K562 (cell line): Measurements from ENCODE around the gene RAD1. TPM values are rescaled to one million over a fixed set of nuclear protein-coding genes. Genes with fewer than 3 reads are reported as not detected.

Experiments
- ATAC-seq: fragments of 200-7000 bp; cut with Tn5 transposase; 3 replicates; pipeline ENCODE4 v1.9.1; 2020; ENCODE audit warnings: moderate library complexity
- BruUV-seq: library from RNA; stranded (reverse); fragments of 400-500 nt; replicated peaks from 2 replicates; lab custom pipeline; 2021; lab: Mats Ljungman, UMichigan
- CTCF ChIA-PET: fragments of 300-600 bp; formaldehyde crosslinking; extraction: SDS; loops from one replicate; lab custom pipeline; 2021; ENCODE audit warnings: low intra/inter-chr PET ratio; lab: Yijun Ruan, JAX
- POLR2A ChIA-PET: fragments of 300-600, 350-650 bp; sonication (Branson Sonifier 250); formaldehyde crosslinking; extraction: SDS; loops from one replicate; lab custom pipeline; 2021; ENCODE audit warnings: antibody characterized with exemption, inconsistent platforms; lab: Yijun Ruan, JAX
- DNase-seq, 4 experiments: peaks; one replicate each; pipeline versions ENCODE4 v3.0.0 to v3.0.0-alpha.2; 2011 to 2018; ENCODE audit warnings: low spot score in 3 of 4, mixed read lengths in 3 of 4; ENCODE audit errors: extremely low read depth in 1 of 4
- FAIRE-seq: peaks from 2 replicates; lab custom pipeline; 2011; peaks lifted over from hg19 to GRCh38; lab: Jason Lieb, UNC
- H2AFZ ChIP-seq: 2 replicates; pipeline ENCODE4 v1.6.0; 2011; ENCODE audit warnings: low read depth, low read length, control low read depth, inconsistent platforms
- H3K27ac ChIP-seq: fragments of 200-600 bp; 3 replicates; pipeline ENCODE4 v1.8.0; 2011; ENCODE audit warnings: low read depth, mild to moderate bottlenecking, control low read depth, inconsistent platforms, low read length, moderate library complexity, mixed read lengths; ENCODE audit errors: extremely low read depth
- H3K27me3 ChIP-seq, 2 experiments: fragments of 300-600 bp in 1 of 2; 2 replicates in 1 of 2; 3 replicates in 1 of 2; pipeline versions ENCODE4 v1.6.0 to v1.8.0; 2011; ENCODE audit warnings: inconsistent platforms in 2 of 2, low read length in 2 of 2, mild to moderate bottlenecking in 1 of 2, mixed read lengths in 1 of 2, moderate library complexity in 1 of 2; ENCODE audit not compliant: control insufficient read depth in 2 of 2, insufficient read depth in 2 of 2
- H3K36me3 ChIP-seq: fragments of 300-600 bp; 3 replicates; pipeline ENCODE4 v1.8.0; 2011; ENCODE audit warnings: mild to moderate bottlenecking, low read length, inconsistent platforms; ENCODE audit not compliant: control insufficient read depth, insufficient read depth
- H3K4me1 ChIP-seq, 2 experiments: fragments of 200-600 bp in 1 of 2; replicated peaks in 1 of 2; 2 replicates in 1 of 2; 3 replicates in 1 of 2; pipeline versions ENCODE4 v1.5.1 to v1.8.0; 2011; ENCODE audit warnings: inconsistent platforms in 2 of 2, low read length in 2 of 2, mild to moderate bottlenecking in 1 of 2, mixed read lengths in 1 of 2, moderate library complexity in 1 of 2; ENCODE audit not compliant: control insufficient read depth in 2 of 2, insufficient read depth in 2 of 2
- H3K4me2 ChIP-seq: 2 replicates; pipeline ENCODE4 v1.6.1; 2011; ENCODE audit warnings: low read length, control low read depth, inconsistent platforms, mixed read lengths; ENCODE audit not compliant: insufficient read depth
- H3K4me3 ChIP-seq: fragments of 200-600 bp; sonication (generic), shearing (Covaris generic); 2 replicates; pipeline ENCODE4 v1.5.1; 2016; ENCODE audit warnings: control low read depth, inconsistent platforms
- H3K79me2 ChIP-seq: fragments of 200-600 bp; 3 replicates; pipeline ENCODE4 v1.8.0; 2011; ENCODE audit warnings: low read length, inconsistent platforms; ENCODE audit not compliant: control insufficient read depth, insufficient read depth
- H3K9ac ChIP-seq, 2 experiments: 2 replicates each; pipeline versions ENCODE4 v1.6.0 to v1.6.1; 2011; ENCODE audit warnings: low read depth in 2 of 2, low read length in 2 of 2, control low read depth in 1 of 2, inconsistent platforms in 1 of 2, mild to moderate bottlenecking in 1 of 2, mixed read lengths in 1 of 2; ENCODE audit not compliant: insufficient read depth in 1 of 2
- H3K9me1 ChIP-seq: one replicate; pipeline ENCODE4 v1.6.0; 2011; ENCODE audit warnings: inconsistent platforms, mild to moderate bottlenecking, low read length, moderate library complexity; ENCODE audit not compliant: control insufficient read depth, insufficient read depth
- H3K9me3 ChIP-seq: replicated peaks from 2 replicates; pipeline ENCODE4 v1.5.1; 2011; ENCODE audit warnings: low read depth, low read length, inconsistent platforms; ENCODE audit not compliant: control insufficient read depth, insufficient read depth
- H4K20me1 ChIP-seq: replicated peaks from 2 replicates; pipeline ENCODE4 v1.6.1; 2011; ENCODE audit warnings: low read length, inconsistent platforms, mixed read lengths; ENCODE audit not compliant: control insufficient read depth, insufficient read depth
- CHD1 ChIP-seq: fragments of 200-600 bp; sonication (generic); IDR thresholded peaks from one replicate; pipeline ENCODE4 v1.6.1; 2012; ENCODE audit warnings: mild to moderate bottlenecking, moderate library complexity, low read length, inconsistent platforms
- ELF4 ChIP-seq: fragments of 450-650 bp; formaldehyde crosslinking; IDR thresholded peaks from 2 replicates; pipeline ENCODE4 v1.4.0; 2022; ENCODE audit warnings: missing genetic modification characterization
- MTA3 ChIP-seq: fragments of 450-650 bp; formaldehyde crosslinking; IDR thresholded peaks from 2 replicates; pipeline ENCODE4 v1.6.1; 2017; ENCODE audit warnings: mild to moderate bottlenecking, borderline replicate concordance
- NR0B1 ChIP-seq: fragments of 450-650 bp; IDR thresholded peaks from one replicate; pipeline ENCODE4 v1.6.1; 2018; ENCODE audit warnings: mild to moderate bottlenecking, moderate library complexity; ENCODE audit not compliant: partially characterized antibody
- TCF7 ChIP-seq: sonication (generic); IDR thresholded peaks from 2 replicates; pipeline ENCODE4 v1.6.1; 2016; ENCODE audit warnings: antibody characterized with exemption, borderline replicate concordance
- TCF7L2 ChIP-seq: fragments of 150-350 bp; IDR thresholded peaks from 2 replicates; pipeline ENCODE4 v1.6.1; 2016; ENCODE audit warnings: low read depth, mild to moderate bottlenecking, low read length, moderate library complexity
- TGIF2 ChIP-seq: sonication (generic); formaldehyde crosslinking; IDR thresholded peaks from 2 replicates; pipeline ENCODE4 v1.8.1; 2022; ENCODE audit warnings: mild to moderate bottlenecking, missing genetic modification reagents, moderate library complexity
- VEZF1 ChIP-seq: fragments of 200-800 bp; sonication (Bioruptor generic); IDR thresholded peaks from 2 replicates; pipeline ENCODE4 v1.6.1; 2017; ENCODE audit warnings: missing genetic modification characterization, missing compliant biosample characterization
- ZBTB9 ChIP-seq: fragments of 450-650 bp; formaldehyde crosslinking; IDR thresholded peaks from 2 replicates; pipeline ENCODE4 v1.4.0; 2020; ENCODE audit warnings: mild to moderate bottlenecking, moderate library complexity
- ZNF239 ChIP-seq: fragments of 250-450 bp; sonication (Bioruptor Pico); IDR thresholded peaks from 2 replicates; pipeline ENCODE4 v1.4.0; 2020; ENCODE audit warnings: mild to moderate bottlenecking
- ZNF395 ChIP-seq: fragments of 200-800 bp; sonication (Bioruptor generic); IDR thresholded peaks from 2 replicates; pipeline ENCODE4 v1.6.1; 2017; ENCODE audit warnings: missing genetic modification characterization, missing compliant biosample characterization
- ZNF445 ChIP-seq: fragments of 250-450 bp; sonication (Bioruptor Pico); IDR thresholded peaks from 2 replicates; pipeline ENCODE4 v1.4.0; 2020; ENCODE audit warnings: low read depth, mild to moderate bottlenecking, moderate library complexity
- ZNF707 ChIP-seq: fragments of 250-450 bp; sonication (Bioruptor Pico); conservative IDR thresholded peaks from 2 replicates; pipeline ENCODE4 v1.8.0; 2022; ENCODE audit warnings: inconsistent platforms, mild to moderate bottlenecking, moderate library complexity
- ZSCAN32 ChIP-seq: fragments of 450-650 bp; formaldehyde crosslinking; IDR thresholded peaks from 2 replicates; pipeline ENCODE4 v1.4.0; 2020; ENCODE audit warnings: mild to moderate bottlenecking, moderate library complexity
- WGBS: fragments of 100-300 bp; shearing (Covaris generic); methylation state at CpG from one replicate; pipeline ENCODE4 v1.1.6; 2016; ENCODE audit warnings: low coverage, mixed read lengths; ENCODE audit not compliant: insufficient coverage; ENCODE audit errors: missing lambda C conversion rate; 5-methylcytosine and 5-hydroxymethylcytosine counted together
- in situ Hi-C: fragments of 300-500 bp; cut with MboI; formaldehyde crosslinking; loops from 4 replicates; pipeline ENCODE4 v1.15.0; 2018; ENCODE audit warnings: inconsistent platforms, mixed read lengths
- intact Hi-C: fragments of 100-400 bp; cut with micrococcal nuclease; formaldehyde crosslinking; loops from 2 replicates; pipeline ENCODE4 v1.14.2; 2022
- polyA plus RNA-seq, 8 experiments: library from polyadenylated mRNA; depleted of rRNA in 4 of 8; stranded (reverse) in 5 of 8; unstranded in 3 of 8; fragments of >200 nt; fragmentation: Nextera tagmentation in 2 of 8; fragmentation: Illumina TruSeq in 1 of 8; extraction: Ambion mirVana in 2 of 8; extraction: Trizol in 1 of 8; gene quantifications; 2 replicates each; pipeline versions ENCODE4 v1.2.1 to v1.2.3, GENCODE V29; 2011 to 2014; ENCODE audit warnings: inconsistent platforms in 1 of 8, missing spikeins in 1 of 8
- total RNA-seq, 7 experiments: library from RNA; depleted of rRNA in 6 of 7; stranded (reverse); fragments of >200 nt in 6 of 7; fragmentation: Illumina TruSeq in 2 of 7; extraction: Trizol in 2 of 7; gene quantifications; 2 replicates each; pipeline versions ENCODE4 v1.2.1 to v1.2.3, GENCODE V29; 2011 to 2021; ENCODE audit warnings: low replicate concordance in 1 of 7

The RAD1 gene
- total and polyA plus RNA-seq, 9 of the 15 experiments (the other 6 are each of a cell fraction or from before 2014, with no cell fraction given): 44.5 to 148 (median 60.8) TPM

GRCh38 chr5:34895641-34896419, 19.5 kb downstream of the RAD1 start:
- peak; percentile 67 to 91 (median 80) for DNase-seq
- BruUV-seq: no TSS peak
- no peak overlapping the region; the same call in 2 of the 3 replicates for H3K27ac ChIP-seq
- no peak overlapping the region for H3K4me3 ChIP-seq
- no peak overlapping the region for H2AFZ ChIP-seq
- no peak overlapping the region; a peak in 1 of 4 replicates for H3K9ac ChIP-seq
- H3K4me1 ChIP-seq: peaks cover 6 to 16% of the 10 kb centered on the region in 2 experiments
- FAIRE-seq: peak; percentile 82
- no peaks in the 10 kb centered on the region for H3K9me3 ChIP-seq
- no peaks in the 10 kb centered on the region for H3K9me1 ChIP-seq
- peak; percentile 95 for ATAC-seq
- peak overlapping the region; percentile 40 for H3K4me2 ChIP-seq
- ChIA-PET POLR2A (interaction anchor here (0.9 to 1.6 kb wide), 6 partner anchors 9 to 373 kb away, joined by 3 to 5 read pairs (median 4); partner anchors contain the start of genes BRIX1 and RAD1), CTCF (interaction anchor here (1.0 kb wide), 2 partner anchors 371 to 374 kb away, joined by 4 read pairs; no protein-coding TSS in a partner anchor)
- no peaks in the 10 kb centered on the region for H3K79me2 ChIP-seq
- intact Hi-C loops: loop anchor here (2.0 to 5.0 kb wide), 4 partner anchors 64 to 209 kb away; no protein-coding TSS in a partner anchor
- in situ Hi-C loops: loop anchor here (10.0 kb wide), 1 partner anchor 411 kb away; no protein-coding TSS in a partner anchor
- no peaks in the 10 kb centered on the region; the same call in 2 of the 3 replicates for H3K36me3 ChIP-seq
- WGBS: 0% methylated on average over 2 of the region's 2 CpGs
- H4K20me1 ChIP-seq: no peaks in the 10 kb centered on the region
- no peaks in the 10 kb centered on the region for H3K27me3 ChIP-seq
- TF ChIP-seq ELF4 (CRISPR knock-in tag): no peak
- no peak for TF ChIP-seq TGIF2
- no peak for TF ChIP-seq ZSCAN32 (CRISPR knock-in tag)
- no peak for TF ChIP-seq CHD1
- TF ChIP-seq ZBTB9 (CRISPR knock-in tag): peak; percentile 46; the same call in 1 of the 2 replicates
- no peak for TF ChIP-seq ZNF445 (CRISPR knock-in tag)
- TF ChIP-seq NR0B1: no peak
- no peak for TF ChIP-seq MTA3
- no peak for TF ChIP-seq TCF7L2
- no peak for TF ChIP-seq VEZF1 (CRISPR knock-in tag)
- no peak for TF ChIP-seq ZNF239 (CRISPR knock-in tag)
- TF ChIP-seq ZNF707 (CRISPR knock-in tag): no peak
- TF ChIP-seq TCF7: no peak
- TF ChIP-seq ZNF395 (CRISPR knock-in tag): no peak
